ENCODE results near the gene AHI1. TPM values are rescaled to one million over a fixed set of nuclear protein-coding genes. Genes with fewer than 3 reads are reported as not detected.

Gene AHI1
- total and polyA plus RNA-seq, 2 donors (not counting 1 experiment from before 2014, with no cell fraction given), result 8.3 to 61.7 TPM

GRCh38 chr6:135358985-135359384, 138.6 kb downstream of the AHI1 start:
- Mint-ChIP-seq H3K27me3 (no peaks in the 10 kb centered on the region), H3K9me3 (ENCODE audit: insufficient read depth) (no peaks in the 10 kb centered on the region), H3K27ac (no peak overlapping the region), H3K4me3 (no peak overlapping the region), H3K4me1 (no peaks in the 10 kb centered on the region)
- no peak overlapping the region for H2AFZ ChIP-seq (ENCODE audit: insufficient read depth, low read depth, low read length, poor library complexity, severe bottlenecking)
- H3K36me3 ChIP-seq (replicated peaks in 1 of 2; ENCODE audit: control extremely low read depth in 1 of 2, control insufficient read depth in 1 of 2, extremely low read depth in 1 of 2, insufficient read depth in 2 of 2, low read length in 1 of 2), result no peaks in the 10 kb centered on the region
- no peak overlapping the region for H3K4me2 ChIP-seq (replicated peaks; ENCODE audit: low read depth, low read length, poor library complexity, severe bottlenecking)
- H3K4me1 ChIP-seq (ENCODE audit: control insufficient read depth in 2 of 2, insufficient read depth in 2 of 2, low read length in 2 of 2), result no peaks in the 10 kb centered on the region
- no peaks in the 10 kb centered on the region for H3K9me3 ChIP-seq (ENCODE audit: control extremely low read depth in 1 of 3, control insufficient read depth in 2 of 3, insufficient read depth in 1 of 3, low read length in 2 of 3)
- intact Hi-C loops (cut with micrococcal nuclease), result no loop called here
- H3K27me3 ChIP-seq (replicated peaks in 1 of 4; ENCODE audit: control extremely low read depth in 1 of 4, control insufficient read depth in 3 of 4, insufficient read depth in 4 of 4, low read length in 3 of 4), result no peaks in the 10 kb centered on the region
- WGBS (ENCODE audit: insufficient coverage), result no CpG with 5 or more reads among the region's 2 CpGs
- ATAC-seq (ENCODE audit: low read depth), result no peak
- no peak for TF ChIP-seq EZH2 (IDR thresholded peaks at IDR 0.05; ENCODE audit: borderline replicate concordance, insufficient read depth, low read depth, low read length, poor library complexity, severe bottlenecking)
- no peak for TF ChIP-seq CTCF (IDR thresholded peaks at IDR 0.05)
- H4K20me1 ChIP-seq (ENCODE audit: control insufficient read depth, insufficient read depth, low read length, poor library complexity, severe bottlenecking), result no peaks in the 10 kb centered on the region
- H3K79me2 ChIP-seq (ENCODE audit: control insufficient read depth, insufficient read depth, low read length), result no peaks in the 10 kb centered on the region
- no peak overlapping the region for H3K9ac ChIP-seq (ENCODE audit: low read length)
- ChIA-PET CTCF (no interaction called here), POLR2A (no interaction called here)
- DNase-seq, result no peak
- no peak overlapping the region for H3K4me3 ChIP-seq (ENCODE audit: control extremely low read depth in 1 of 5, extremely low read depth in 1 of 5, insufficient read depth in 1 of 5, low read depth in 2 of 5, low read length in 4 of 5)
- no peak overlapping the region for H3K27ac ChIP-seq (ENCODE audit: low read length in 2 of 2)

GRCh38 chr6:135358251-135358821, 139.2 kb downstream of the AHI1 start:
- no peak overlapping the region for H2AFZ ChIP-seq (ENCODE audit: insufficient read depth, low read depth, low read length, poor library complexity, severe bottlenecking)
- POLR2A ChIA-PET, result no interaction called here
- H3K9ac ChIP-seq (ENCODE audit: low read length), result no peak overlapping the region
- H3K27ac ChIP-seq (ENCODE audit: low read length in 2 of 2), result no peak overlapping the region
- no peaks in the 10 kb centered on the region for H3K27me3 ChIP-seq (replicated peaks in 1 of 4; ENCODE audit: control extremely low read depth in 1 of 4, control insufficient read depth in 3 of 4, insufficient read depth in 4 of 4, low read length in 3 of 4)
- Mint-ChIP-seq H3K4me1 (no peaks in the 10 kb centered on the region), H3K27ac (no peak overlapping the region), H3K27me3 (no peaks in the 10 kb centered on the region), H3K4me3 (no peak overlapping the region), H3K9me3 (ENCODE audit: insufficient read depth) (no peaks in the 10 kb centered on the region)
- no peak overlapping the region for H3K4me2 ChIP-seq (replicated peaks; ENCODE audit: low read depth, low read length, poor library complexity, severe bottlenecking)
- H3K9me3 ChIP-seq (ENCODE audit: control extremely low read depth in 1 of 3, control insufficient read depth in 2 of 3, insufficient read depth in 1 of 3, low read length in 2 of 3), result no peaks in the 10 kb centered on the region
- no peaks in the 10 kb centered on the region for H3K79me2 ChIP-seq (ENCODE audit: control insufficient read depth, insufficient read depth, low read length)
- intact Hi-C loops (cut with micrococcal nuclease), result no loop called here
- H3K4me1 ChIP-seq (ENCODE audit: control insufficient read depth in 2 of 2, insufficient read depth in 2 of 2, low read length in 2 of 2), result no peaks in the 10 kb centered on the region
- H4K20me1 ChIP-seq (ENCODE audit: control insufficient read depth, insufficient read depth, low read length, poor library complexity, severe bottlenecking), result no peaks in the 10 kb centered on the region
- no peaks in the 10 kb centered on the region for H3K36me3 ChIP-seq (replicated peaks in 1 of 2; ENCODE audit: control extremely low read depth in 1 of 2, control insufficient read depth in 1 of 2, extremely low read depth in 1 of 2, insufficient read depth in 2 of 2, low read length in 1 of 2)
- H3K4me3 ChIP-seq (ENCODE audit: control extremely low read depth in 1 of 5, extremely low read depth in 1 of 5, insufficient read depth in 1 of 5, low read depth in 2 of 5, low read length in 4 of 5), result no peak overlapping the region
- ATAC-seq (ENCODE audit: low read depth), result no peak
- no peak for DNase-seq
- no CpG with 5 or more reads among the region's 1 CpG for WGBS (ENCODE audit: insufficient coverage)
- CTCF ChIA-PET, result no interaction called here
- TF ChIP-seq CTCF (IDR thresholded peaks at IDR 0.05) (no peak), EZH2 (IDR thresholded peaks at IDR 0.05; ENCODE audit: borderline replicate concordance, insufficient read depth, low read depth, low read length, poor library complexity, severe bottlenecking) (no peak)

Measured in B cell (primary cell).